Esophagus (tissue), 2 donors: ENCODE data around the gene POLR3H. TPM values are rescaled to one million over a fixed set of nuclear protein-coding genes. Genes with fewer than 3 reads are reported as not detected.
"Not testable (repeated sequence)": the region's sequence is repeated elsewhere in the genome, so short reads cannot be mapped to it uniquely, and the experiment has no call there.

ENCODE experiments used
- H3K27ac ChIP-seq, 2 donors: one replicate each; pipeline ENCODE4 v1.5.1; 2013; ENCODE audit warnings: low read depth in 2 of 2, mild to moderate bottlenecking in 2 of 2, inconsistent platforms in 1 of 2, low read length in 1 of 2, moderate library complexity in 1 of 2
- H3K27me3 ChIP-seq, 2 donors: one replicate each; pipeline ENCODE4 v1.6.1; 2013; ENCODE audit warnings: low read length in 2 of 2, control low read depth in 1 of 2, mild to moderate bottlenecking in 1 of 2; ENCODE audit not compliant: insufficient read depth in 2 of 2, control insufficient read depth in 1 of 2
- H3K36me3 ChIP-seq, 2 donors: one replicate each; pipeline ENCODE4 v1.6.1; 2013; ENCODE audit warnings: low read length in 1 of 2; ENCODE audit not compliant: control insufficient read depth in 2 of 2, insufficient read depth in 2 of 2
- H3K4me1 ChIP-seq, 2 donors: one replicate each; pipeline ENCODE4 v1.6.1; 2013; ENCODE audit warnings: low read length in 1 of 2; ENCODE audit not compliant: control insufficient read depth in 2 of 2, insufficient read depth in 2 of 2
- H3K4me3 ChIP-seq, 2 donors: one replicate each; pipeline ENCODE4 v1.5.1; 2013; ENCODE audit warnings: low read length in 2 of 2, mild to moderate bottlenecking in 2 of 2, low read depth in 1 of 2, moderate library complexity in 1 of 2
- H3K9me3 ChIP-seq, 2 donors: one replicate each; pipeline ENCODE4 v1.6.1; 2013; ENCODE audit warnings: mild to moderate bottlenecking in 2 of 2, low read depth in 1 of 2, low read length in 1 of 2, moderate library complexity in 1 of 2; ENCODE audit not compliant: control insufficient read depth in 2 of 2, insufficient read depth in 1 of 2
- WGBS, 2 donors: extraction: QIAGEN DNeasy Blood & Tissue Kit; methylation state at CpG; one replicate each; pipeline ENCODE4 v1.1.7; 2013; 5-methylcytosine and 5-hydroxymethylcytosine counted together
- polyA plus RNA-seq, 2 donors: library from polyadenylated mRNA; stranded (reverse); fragments of 200-250 nt; gene quantifications; one replicate each; pipeline ENCODE4 v1.2.3, GENCODE V29; 2013
- donor health status: healthy with polysubstance abuse.
- donor health status: Bipolar disorder and iron deficiency.

The POLR3H gene
- polyA plus RNA-seq, 2 donors = 24.3 to 25.9 TPM

- H3K4me3 ChIP-seq = no peak overlapping the region
- WGBS, 2 donors = 94 to 95% methylated on average over 9 of the region's 9 CpGs
- H3K27ac ChIP-seq = no peak overlapping the region
- no peaks in the 10 kb centered on the region for H3K27me3 ChIP-seq
- no peaks in the 10 kb centered on the region for H3K9me3 ChIP-seq
- peaks cover 6 to 62% of the 10 kb centered on the region in 2 donors for H3K36me3 ChIP-seq
- peaks cover 0 to 4% of the 10 kb centered on the region in 2 donors for H3K4me1 ChIP-seq
Observed at GRCh38 chr22:41578818-41579217, 34.5 kb upstream of the POLR3H start.

GRCh38 chr22:41578114-41578513, 33.8 kb upstream of the POLR3H start:
- no peak overlapping the region for H3K4me3 ChIP-seq
- peaks cover 3 to 62% of the 10 kb centered on the region in 2 donors for H3K36me3 ChIP-seq
- 86 to 91% methylated on average over 8 of the region's 8 CpGs for WGBS, 2 donors
- no peaks in the 10 kb centered on the region for H3K27me3 ChIP-seq
- no peaks in the 10 kb centered on the region for H3K9me3 ChIP-seq
- H3K4me1 ChIP-seq = peaks cover 0 to 4% of the 10 kb centered on the region in 2 donors
- H3K27ac ChIP-seq = no peak overlapping the region

DNA sequence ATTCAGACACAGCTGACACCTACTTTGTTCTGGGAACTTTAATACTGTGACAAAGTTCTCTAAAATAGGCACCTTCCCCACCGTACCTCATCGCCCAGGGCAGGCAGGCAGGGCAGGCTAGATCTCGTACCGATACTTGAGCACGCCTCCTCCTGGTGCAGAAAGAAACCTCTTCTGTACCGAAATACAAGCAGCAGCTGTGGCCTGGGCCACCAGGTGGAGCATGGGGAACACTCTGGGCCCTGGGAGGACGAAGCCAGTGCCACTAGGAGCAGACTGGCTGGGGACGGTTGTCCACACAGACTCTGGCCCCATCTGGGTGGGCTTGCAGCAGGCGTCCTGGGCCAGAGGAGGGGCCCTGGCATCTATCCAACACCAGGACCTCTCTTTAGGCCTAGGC, 32.6 kb upstream of the POLR3H start:
- Histone ChIP-seq H3K27me3 (no peaks in the 10 kb centered on the region), H3K36me3 (peaks cover 3 to 52% of the 10 kb centered on the region in 2 donors), H3K4me3 (no peak overlapping the region), H3K27ac (no peak overlapping the region), H3K9me3 (no peaks in the 10 kb centered on the region), H3K4me1 (peaks cover 0 to 4% of the 10 kb centered on the region in 2 donors)
- 66 to 78% methylated on average over 9 of the region's 9 CpGs for WGBS, 2 donors

DNA sequence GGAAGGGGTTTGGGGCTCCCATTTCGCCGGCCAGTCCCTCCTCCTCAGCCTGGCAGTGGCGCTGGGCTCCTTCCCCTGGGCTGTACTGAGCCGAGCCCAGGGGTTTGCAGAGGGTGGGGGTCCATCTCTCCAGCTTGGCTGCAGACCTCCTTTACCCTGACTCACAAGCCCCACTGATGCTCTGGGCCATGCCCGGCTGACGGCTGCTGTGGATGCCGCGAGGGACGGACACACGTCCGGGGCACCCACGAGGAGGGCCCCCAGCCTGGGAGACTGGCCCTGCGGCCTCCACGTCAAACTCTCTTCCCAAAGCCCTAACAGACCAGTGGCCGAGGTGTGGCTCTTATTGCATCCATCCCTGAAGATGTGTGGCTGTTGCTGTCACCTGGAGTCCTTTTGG, 31.3 kb upstream of the POLR3H start:
- peaks cover 0 to 4% of the 10 kb centered on the region in 2 donors for H3K4me1 ChIP-seq
- H3K27ac ChIP-seq = no peak overlapping the region
- 86 to 91% methylated on average over 15 of the region's 15 CpGs for WGBS, 2 donors
- no peaks in the 10 kb centered on the region for H3K9me3 ChIP-seq
- no peaks in the 10 kb centered on the region for H3K27me3 ChIP-seq
- no peak overlapping the region for H3K4me3 ChIP-seq
- peaks cover 3 to 52% of the 10 kb centered on the region in 2 donors for H3K36me3 ChIP-seq

DNA sequence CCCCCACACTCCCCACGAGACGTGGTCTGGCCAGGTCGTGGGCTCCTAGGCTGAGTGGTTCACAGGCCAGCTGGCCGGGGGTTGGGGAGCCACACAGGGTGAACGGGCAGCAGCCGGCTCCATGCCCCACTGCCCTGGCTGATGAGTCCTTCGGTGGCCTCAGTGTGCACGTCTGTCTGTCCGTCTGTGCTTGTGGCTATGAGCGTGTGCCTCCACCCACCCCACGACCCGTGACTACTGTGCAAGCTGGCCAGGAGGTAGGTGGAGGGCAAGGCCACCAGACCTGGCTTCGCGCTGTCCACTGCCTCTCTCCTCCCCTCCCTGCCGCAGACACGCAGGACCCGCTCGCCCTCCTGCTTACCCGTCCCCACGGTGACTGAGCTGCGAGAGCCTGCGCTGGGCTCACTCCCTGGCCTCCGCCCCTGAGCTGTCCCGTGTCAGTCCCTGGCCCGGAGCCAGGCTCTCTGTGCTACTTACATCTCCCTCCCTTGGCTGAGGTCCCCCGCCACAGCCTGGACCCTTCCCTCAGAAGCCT, 30.6 kb upstream of the POLR3H start:
- H3K9me3 ChIP-seq = no peaks in the 10 kb centered on the region
- peaks cover 3 to 50% of the 10 kb centered on the region in 2 donors for H3K36me3 ChIP-seq
- WGBS, 2 donors = 73% methylated on average over 22 to 26 of the region's 26 CpGs
- no peak overlapping the region for H3K4me3 ChIP-seq
- no peak overlapping the region for H3K27ac ChIP-seq
- H3K4me1 ChIP-seq = peaks cover 0 to 4% of the 10 kb centered on the region in 2 donors
- no peaks in the 10 kb centered on the region for H3K27me3 ChIP-seq

DNA sequence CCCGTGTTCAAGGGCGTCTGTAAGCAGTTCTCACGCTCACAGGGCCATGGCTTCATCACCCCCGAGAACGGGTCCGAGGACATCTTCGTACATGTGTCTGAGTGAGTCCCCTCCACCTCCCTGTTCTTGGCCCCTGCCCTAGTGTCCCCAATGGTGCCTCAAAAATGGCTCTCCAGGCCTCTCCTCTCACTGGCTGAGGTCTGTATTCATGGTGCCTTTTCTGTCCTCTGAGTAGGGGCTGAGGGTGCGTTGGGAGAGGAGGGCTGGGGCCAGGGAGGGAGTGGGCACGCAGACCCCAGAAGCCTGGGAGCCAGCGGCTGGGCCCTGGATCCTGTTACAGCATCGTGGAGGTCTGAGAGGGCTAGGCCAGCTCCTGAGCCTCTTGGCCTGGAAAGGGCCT, 29.4 kb upstream of the POLR3H start:
- Histone ChIP-seq H3K9me3 (no peaks in the 10 kb centered on the region), H3K27ac (no peak overlapping the region), H3K27me3 (no peaks in the 10 kb centered on the region), H3K4me3 (no peak overlapping the region), H3K36me3 (peaks cover 3 to 39% of the 10 kb centered on the region in 2 donors), H3K4me1 (peaks cover 0 to 4% of the 10 kb centered on the region in 2 donors)
- 90 to 93% methylated on average over 11 of the region's 11 CpGs for WGBS, 2 donors

GRCh38 chr22:41572305-41572704, 28.0 kb upstream of the POLR3H start:
- WGBS, 2 donors = 98 to 100% methylated on average over 3 of the region's 3 CpGs

GRCh38 chr22:41571786-41572185, 27.5 kb upstream of the POLR3H start:
- Histone ChIP-seq H3K36me3 (peaks cover 0 to 22% of the 10 kb centered on the region in 2 donors), H3K4me1 (peaks cover 0 to 4% of the 10 kb centered on the region in 2 donors), H3K27ac (no peak overlapping the region), H3K4me3 (no peak overlapping the region), H3K27me3 (no peaks in the 10 kb centered on the region), H3K9me3 (no peaks in the 10 kb centered on the region)
- WGBS, 2 donors = 94 to 96% methylated on average over 14 of the region's 14 CpGs

More at GRCh38 chr22:41572305-41572704, 28.0 kb upstream of the POLR3H start:
- not testable (repeated sequence) for H3K27me3 ChIP-seq, H3K4me1 ChIP-seq, H3K4me3 ChIP-seq, H3K27ac ChIP-seq, H3K9me3 ChIP-seq
- peaks cover 0 to 27% of the 10 kb centered on the region in 2 donors for H3K36me3 ChIP-seq

GRCh38 chr22:41570221-41570620, 26.0 kb upstream of the POLR3H start:
- Histone ChIP-seq H3K27me3 (no peaks in the 10 kb centered on the region), H3K9me3 (no peaks in the 10 kb centered on the region), H3K4me3 (no peak overlapping the region), H3K4me1 (peaks cover 0 to 4% of the 10 kb centered on the region in 2 donors), H3K27ac (no peak overlapping the region), H3K36me3 (peaks cover 0 to 9% of the 10 kb centered on the region in 2 donors)
- WGBS, 2 donors = 76 to 80% methylated on average over 3 of the region's 3 CpGs

DNA sequence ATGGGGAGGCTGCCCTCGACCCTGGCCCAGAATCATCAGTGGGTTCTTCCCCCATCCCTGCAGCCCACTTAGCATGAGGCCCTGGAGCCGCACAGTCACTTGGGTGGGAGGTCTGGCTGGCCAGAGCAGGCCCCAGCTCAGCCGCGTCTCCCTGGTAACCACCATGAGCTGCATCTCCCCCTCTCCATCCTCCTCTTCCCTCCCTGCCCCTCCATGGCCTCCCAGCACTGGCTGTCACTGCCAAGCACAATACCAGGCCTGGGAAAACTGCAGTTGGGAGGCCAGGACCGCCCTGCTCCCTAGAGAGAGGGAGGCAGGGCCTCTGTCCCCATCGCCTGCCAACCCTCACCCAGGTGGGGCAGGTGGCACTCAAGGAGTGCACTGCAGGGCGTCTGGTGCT, 24.5 kb upstream of the POLR3H start:
- Histone ChIP-seq H3K27me3 (no peaks in the 10 kb centered on the region), H3K4me1 (peaks cover 0 to 4% of the 10 kb centered on the region in 2 donors), H3K4me3 (no peak overlapping the region), H3K36me3 (no peaks in the 10 kb centered on the region), H3K27ac (no peak overlapping the region), H3K9me3 (no peaks in the 10 kb centered on the region)
- WGBS, 2 donors = 72 to 80% methylated on average over 7 of the region's 7 CpGs
